GM12878 (cell line): ENCODE results near the gene GNA14. TPM values are rescaled to one million over a fixed set of nuclear protein-coding genes. Genes with fewer than 3 reads are reported as not detected.

Source experiments
- ATAC-seq: fragments of 200-7000 bp; cut with Tn5 transposase; 3 replicates; pipeline ENCODE4 v1.9.1; 2020; ENCODE audit warnings: mild to moderate bottlenecking, moderate library complexity
- BruUV-seq: library from RNA; stranded (reverse); fragments of 400-500 nt; replicated peaks from 2 replicates; lab custom pipeline; 2021; lab: Mats Ljungman, UMichigan
- CTCF ChIA-PET: fragments of 300-600 bp; sonication (Branson Sonifier 250); formaldehyde crosslinking; extraction: SDS; loops from one replicate; lab custom pipeline; 2021; ENCODE audit warnings: inconsistent platforms; lab: Yijun Ruan, JAX
- POLR2A ChIA-PET: fragments of 350-600 bp; formaldehyde crosslinking; extraction: SDS; loops from one replicate; lab custom pipeline; 2021; ENCODE audit warnings: inconsistent platforms; lab: Charles Lee
- RAD21 ChIA-PET: fragments of 300-600 bp; sonication (Branson Sonifier 250); formaldehyde crosslinking; loops from one replicate; lab custom pipeline; 2023; ENCODE audit warnings: antibody characterized with exemption; ENCODE audit not compliant: unreplicated experiment; lab: Charles Lee
- SMC1A ChIA-PET: fragments of 300-600 bp; sonication (Branson Sonifier 250); formaldehyde crosslinking; loops from one replicate; lab custom pipeline; 2023; ENCODE audit not compliant: unreplicated experiment, uncharacterized antibody; lab: Charles Lee
- DNase-seq: peaks from one replicate; pipeline ENCODE4 v3.0.0-alpha.2; 2011; ENCODE audit warnings: low read depth, low spot score
- FAIRE-seq: peaks from 3 replicates; lab custom pipeline; 2011; peaks lifted over from hg19 to GRCh38; lab: Jason Lieb, UNC
- H2AFZ ChIP-seq: 2 replicates; pipeline ENCODE4 v1.6.0; 2011; ENCODE audit warnings: low read depth, low read length, control low read depth; ENCODE audit not compliant: control insufficient read depth
- H3K27ac ChIP-seq: 2 replicates; pipeline ENCODE4 v1.5.1; 2011; ENCODE audit warnings: control low read depth; ENCODE audit not compliant: control insufficient read depth, insufficient read depth
- H3K27me3 ChIP-seq, 2 experiments: replicated peaks in 1 of 2; 2 replicates each; pipeline versions ENCODE4 v1.6.0 to v1.6.1; 2011; ENCODE audit warnings: low read length in 1 of 2; ENCODE audit not compliant: control insufficient read depth in 2 of 2, insufficient read depth in 2 of 2
- H3K36me3 ChIP-seq, 2 experiments: 2 replicates each; pipeline ENCODE4 v1.5.1; 2011; ENCODE audit warnings: low read length in 1 of 2; ENCODE audit not compliant: control insufficient read depth in 2 of 2, insufficient read depth in 2 of 2
- H3K4me1 ChIP-seq: 2 replicates; pipeline ENCODE4 v1.6.1; 2011; ENCODE audit warnings: mild to moderate bottlenecking, low read length, moderate library complexity, mixed read lengths; ENCODE audit not compliant: control insufficient read depth, insufficient read depth
- H3K4me2 ChIP-seq: 2 replicates; pipeline ENCODE4 v1.6.0; 2011; ENCODE audit warnings: control low read depth; ENCODE audit not compliant: control insufficient read depth, insufficient read depth
- H3K4me3 ChIP-seq: fragments of 200-600 bp; sonication (generic); 2 replicates; pipeline ENCODE4 v1.5.1; 2016
- H3K79me2 ChIP-seq: 2 replicates; pipeline ENCODE4 v1.6.0; 2011; ENCODE audit warnings: low read length; ENCODE audit not compliant: control insufficient read depth, insufficient read depth
- H3K9ac ChIP-seq: 2 replicates; pipeline ENCODE4 v1.8.0; 2011; ENCODE audit warnings: low read length, control low read depth, mixed read lengths; ENCODE audit not compliant: control insufficient read depth, insufficient read depth
- H3K9me3 ChIP-seq: replicated peaks from 3 replicates; pipeline ENCODE4 v1.5.1; 2011; ENCODE audit warnings: mild to moderate bottlenecking, low read length; ENCODE audit not compliant: control insufficient read depth, insufficient read depth
- H4K20me1 ChIP-seq: 2 replicates; pipeline ENCODE4 v1.6.0; 2011; ENCODE audit not compliant: control insufficient read depth, insufficient read depth
- CBX5 ChIP-seq: sonication (generic); IDR thresholded peaks from 2 replicates; pipeline ENCODE4 v1.6.1; 2016; ENCODE audit warnings: low read depth, moderate library complexity, mild to moderate bottlenecking, inconsistent platforms
- IKZF2 ChIP-seq, 2 experiments: fragments of 450-650 bp; IDR thresholded peaks; 2 replicates each; pipeline ENCODE4 v1.6.1; 2017; ENCODE audit warnings: mild to moderate bottlenecking in 2 of 2, moderate library complexity in 2 of 2
- NFYB ChIP-seq: IDR thresholded peaks from 2 replicates; pipeline ENCODE4 v1.6.1; 2011; ENCODE audit warnings: low read depth, mild to moderate bottlenecking, low read length, improper control_type of control experiment, moderate library complexity; ENCODE audit not compliant: insufficient read depth
- POU2F2 ChIP-seq: IDR thresholded peaks from 3 replicates; pipeline ENCODE4 v1.6.1; 2011; ENCODE audit warnings: low read depth, mild to moderate bottlenecking, low read length, borderline replicate concordance
- TARDBP ChIP-seq: IDR thresholded peaks from 2 replicates; pipeline ENCODE4 v1.6.1; 2016; ENCODE audit warnings: borderline replicate concordance
- TCF12 ChIP-seq: IDR thresholded peaks from 2 replicates; pipeline ENCODE4 v1.6.1; 2011; ENCODE audit warnings: low read depth, mild to moderate bottlenecking, low read length
- USF1 ChIP-seq: IDR thresholded peaks from 2 replicates; pipeline ENCODE4 v1.6.1; 2011; ENCODE audit warnings: borderline replicate concordance, low read depth, mild to moderate bottlenecking, moderate library complexity, mixed read lengths, low read length; ENCODE audit not compliant: insufficient read depth; ENCODE audit errors: extremely low read length
- ZBTB40 ChIP-seq: fragments of 450-650 bp; IDR thresholded peaks from 2 replicates; pipeline ENCODE4 v1.6.1; 2016; ENCODE audit warnings: mild to moderate bottlenecking, moderate library complexity, borderline replicate concordance
- ZNF207 ChIP-seq: fragments of 450-650 bp; IDR thresholded peaks from 2 replicates; pipeline ENCODE4 v1.6.1; 2014; ENCODE audit warnings: antibody characterized with exemption, mild to moderate bottlenecking, borderline replicate concordance
- WGBS: methylation state at CpG from one replicate; pipeline ENCODE4 v1.1.6; 2016; ENCODE audit warnings: low lambda C conversion rate; ENCODE audit not compliant: insufficient replicate concordance, insufficient coverage; ENCODE audit errors: missing lambda C conversion rate; 5-methylcytosine and 5-hydroxymethylcytosine counted together
- in situ Hi-C: fragments of 300-500 bp; cut with MboI; formaldehyde crosslinking; loops from 9 replicates; pipeline ENCODE4 v1.14.3; 2018; ENCODE audit warnings: mixed read lengths
- intact Hi-C: fragments of 100-400 bp; cut with micrococcal nuclease; formaldehyde crosslinking; loops from one replicate; pipeline ENCODE4 v1.14.2; 2022; ENCODE audit not compliant: unreplicated experiment
- polyA plus RNA-seq, 11 experiments: library from polyadenylated mRNA; depleted of rRNA in 4 of 11; unstranded in 6 of 11; stranded (reverse) in 5 of 11; fragments of >200 nt; fragmentation: Nextera tagmentation in 4 of 11; fragmentation: Illumina TruSeq in 1 of 11; extraction: Ambion mirVana in 4 of 11; extraction: Trizol in 1 of 11; gene quantifications; 1 replicate in 1 of 11; 2 replicates in 10 of 11; pipeline versions ENCODE4 v1.2.1 to v1.2.3, GENCODE V29; 2011 to 2016; ENCODE audit warnings: inconsistent platforms in 2 of 11, missing spikeins in 2 of 11, low read depth in 1 of 11
- total RNA-seq, 4 experiments: library from RNA; depleted of rRNA in 3 of 4; stranded (reverse); fragments of >200 nt in 3 of 4; fragmentation: Illumina TruSeq in 1 of 4; extraction: Trizol in 1 of 4; gene quantifications; 2 replicates each; pipeline versions ENCODE4 v1.2.1 to v1.2.3, GENCODE V29; 2013 to 2021
- TF ChIP-seq, protein P1 (sequence below): fragments of 450-650 bp; IDR thresholded peaks from 2 replicates; pipeline ENCODE4 v1.6.1; 2014; ENCODE audit warnings: mild to moderate bottlenecking
- TF ChIP-seq, protein P2 (sequence below): fragments of 450-650 bp; IDR thresholded peaks from 2 replicates; pipeline ENCODE4 v1.6.1; 2018; ENCODE audit warnings: borderline replicate concordance, mild to moderate bottlenecking; ENCODE audit not compliant: partially characterized antibody
- TF ChIP-seq, protein P3 (sequence below): fragments of 450-650 bp; formaldehyde crosslinking; IDR thresholded peaks from 2 replicates; pipeline ENCODE4 v1.4.0; 2022; ENCODE audit warnings: mild to moderate bottlenecking, moderate library complexity

The GNA14 gene
- total and polyA plus RNA-seq, 10 of the 15 experiments (the other 5 are each of a cell fraction or from before 2014, with no cell fraction given), result 0.17 TPM; not detected in 9

DNA sequence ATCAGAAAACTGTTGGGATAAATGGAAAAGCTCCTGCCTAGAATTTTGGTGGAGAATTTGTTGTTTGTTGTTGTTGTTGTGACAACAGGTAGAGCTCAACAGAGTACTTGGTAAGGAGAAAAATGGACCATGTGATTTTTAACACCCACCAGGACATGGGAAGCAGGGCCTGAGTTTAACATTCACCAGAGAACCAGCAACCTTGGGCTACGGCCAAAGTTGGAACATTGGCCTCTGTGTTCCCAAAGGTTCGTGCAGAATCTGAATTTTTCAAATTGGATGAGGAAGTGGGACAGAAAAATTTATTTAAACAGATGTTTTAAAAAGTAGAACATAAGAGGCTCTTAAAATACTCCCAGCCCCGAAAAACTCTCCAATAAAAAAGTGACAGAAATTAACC is 127.0 kb downstream of the GNA14 start:
- Histone ChIP-seq H3K27me3 (no peaks in the 10 kb centered on the region), H3K9ac (no peak overlapping the region), H3K9me3 (no peaks in the 10 kb centered on the region), H3K4me3 (no peak overlapping the region), H3K79me2 (no peaks in the 10 kb centered on the region), H3K4me2 (no peak overlapping the region), H4K20me1 (no peaks in the 10 kb centered on the region), H2AFZ (no peak overlapping the region), H3K36me3 (no peaks in the 10 kb centered on the region), H3K4me1 (no peaks in the 10 kb centered on the region), H3K27ac (no peak overlapping the region)
- BruUV-seq, result no TSS peak
- FAIRE-seq (no peak), ATAC-seq (no peak), DNase-seq (no peak)
- ChIA-PET CTCF (no interaction called here), SMC1A (no interaction called here), RAD21 (no interaction called here), POLR2A (no interaction called here)
- intact Hi-C loops (no loop called here), in situ Hi-C loops (no loop called here)
- WGBS, result 6% methylated on average over 3 of the region's 3 CpGs
- TF ChIP-seq, protein P1, sequence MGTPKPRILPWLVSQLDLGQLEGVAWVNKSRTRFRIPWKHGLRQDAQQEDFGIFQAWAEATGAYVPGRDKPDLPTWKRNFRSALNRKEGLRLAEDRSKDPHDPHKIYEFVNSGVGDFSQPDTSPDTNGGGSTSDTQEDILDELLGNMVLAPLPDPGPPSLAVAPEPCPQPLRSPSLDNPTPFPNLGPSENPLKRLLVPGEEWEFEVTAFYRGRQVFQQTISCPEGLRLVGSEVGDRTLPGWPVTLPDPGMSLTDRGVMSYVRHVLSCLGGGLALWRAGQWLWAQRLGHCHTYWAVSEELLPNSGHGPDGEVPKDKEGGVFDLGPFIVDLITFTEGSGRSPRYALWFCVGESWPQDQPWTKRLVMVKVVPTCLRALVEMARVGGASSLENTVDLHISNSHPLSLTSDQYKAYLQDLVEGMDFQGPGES, result no peak
- no peak for TF ChIP-seq ZNF207
- TF ChIP-seq ZBTB40, result no peak
- TF ChIP-seq, protein P2, sequence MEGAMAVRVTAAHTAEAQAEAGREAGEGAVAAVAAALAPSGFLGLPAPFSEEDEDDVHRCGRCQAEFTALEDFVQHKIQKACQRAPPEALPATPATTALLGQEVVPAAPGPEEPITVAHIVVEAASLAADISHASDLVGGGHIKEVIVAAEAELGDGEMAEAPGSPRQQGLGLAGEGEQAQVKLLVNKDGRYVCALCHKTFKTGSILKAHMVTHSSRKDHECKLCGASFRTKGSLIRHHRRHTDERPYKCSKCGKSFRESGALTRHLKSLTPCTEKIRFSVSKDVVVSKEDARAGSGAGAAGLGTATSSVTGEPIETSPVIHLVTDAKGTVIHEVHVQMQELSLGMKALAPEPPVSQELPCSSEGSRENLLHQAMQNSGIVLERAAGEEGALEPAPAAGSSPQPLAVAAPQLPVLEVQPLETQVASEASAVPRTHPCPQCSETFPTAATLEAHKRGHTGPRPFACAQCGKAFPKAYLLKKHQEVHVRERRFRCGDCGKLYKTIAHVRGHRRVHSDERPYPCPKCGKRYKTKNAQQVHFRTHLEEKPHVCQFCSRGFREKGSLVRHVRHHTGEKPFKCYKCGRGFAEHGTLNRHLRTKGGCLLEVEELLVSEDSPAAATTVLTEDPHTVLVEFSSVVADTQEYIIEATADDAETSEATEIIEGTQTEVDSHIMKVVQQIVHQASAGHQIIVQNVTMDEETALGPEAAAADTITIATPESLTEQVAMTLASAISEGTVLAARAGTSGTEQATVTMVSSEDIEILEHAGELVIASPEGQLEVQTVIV, result no peak
- no peak for TF ChIP-seq NFYB
- TF ChIP-seq POU2F2, result no peak
- TF ChIP-seq TCF12, result no peak
- TF ChIP-seq CBX5, result no peak
- TF ChIP-seq USF1, result no peak
- TF ChIP-seq IKZF2 (IDR thresholded peaks at IDR 0.05), result no peak
- TF ChIP-seq TARDBP, result no peak
- TF ChIP-seq, protein P3, sequence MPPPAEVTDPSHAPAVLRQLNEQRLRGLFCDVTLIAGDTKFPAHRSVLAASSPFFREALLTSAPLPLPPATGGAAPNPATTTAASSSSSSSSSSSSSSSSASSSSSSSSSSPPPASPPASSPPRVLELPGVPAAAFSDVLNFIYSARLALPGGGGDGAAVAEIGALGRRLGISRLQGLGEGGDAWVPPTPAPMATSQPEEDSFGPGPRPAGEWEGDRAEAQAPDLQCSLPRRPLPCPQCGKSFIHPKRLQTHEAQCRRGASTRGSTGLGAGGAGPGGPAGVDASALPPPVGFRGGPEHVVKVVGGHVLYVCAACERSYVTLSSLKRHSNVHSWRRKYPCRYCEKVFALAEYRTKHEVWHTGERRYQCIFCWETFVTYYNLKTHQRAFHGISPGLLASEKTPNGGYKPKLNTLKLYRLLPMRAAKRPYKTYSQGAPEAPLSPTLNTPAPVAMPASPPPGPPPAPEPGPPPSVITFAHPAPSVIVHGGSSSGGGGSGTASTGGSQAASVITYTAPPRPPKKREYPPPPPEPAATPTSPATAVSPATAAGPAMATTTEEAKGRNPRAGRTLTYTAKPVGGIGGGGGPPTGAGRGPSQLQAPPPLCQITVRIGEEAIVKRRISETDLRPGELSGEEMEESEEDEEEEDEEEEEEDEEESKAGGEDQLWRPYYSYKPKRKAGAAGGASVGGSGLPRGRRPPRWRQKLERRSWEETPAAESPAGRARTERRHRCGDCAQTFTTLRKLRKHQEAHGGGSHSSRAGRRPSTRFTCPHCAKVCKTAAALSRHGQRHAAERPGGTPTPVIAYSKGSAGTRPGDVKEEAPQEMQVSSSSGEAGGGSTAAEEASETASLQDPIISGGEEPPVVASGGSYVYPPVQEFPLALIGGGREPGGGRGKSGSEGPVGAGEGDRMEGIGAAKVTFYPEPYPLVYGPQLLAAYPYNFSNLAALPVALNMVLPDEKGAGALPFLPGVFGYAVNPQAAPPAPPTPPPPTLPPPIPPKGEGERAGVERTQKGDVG (CRISPR knock-in tag), result no peak
